Measurements from ENCODE around the gene LMX1A. TPM values are rescaled to one million over a fixed set of nuclear protein-coding genes. Genes with fewer than 3 reads are reported as not detected.

Gene LMX1A
- total and polyA plus RNA-seq, 4 donors, result 0.05 to 0.17 TPM; not detected in 2

DNA sequence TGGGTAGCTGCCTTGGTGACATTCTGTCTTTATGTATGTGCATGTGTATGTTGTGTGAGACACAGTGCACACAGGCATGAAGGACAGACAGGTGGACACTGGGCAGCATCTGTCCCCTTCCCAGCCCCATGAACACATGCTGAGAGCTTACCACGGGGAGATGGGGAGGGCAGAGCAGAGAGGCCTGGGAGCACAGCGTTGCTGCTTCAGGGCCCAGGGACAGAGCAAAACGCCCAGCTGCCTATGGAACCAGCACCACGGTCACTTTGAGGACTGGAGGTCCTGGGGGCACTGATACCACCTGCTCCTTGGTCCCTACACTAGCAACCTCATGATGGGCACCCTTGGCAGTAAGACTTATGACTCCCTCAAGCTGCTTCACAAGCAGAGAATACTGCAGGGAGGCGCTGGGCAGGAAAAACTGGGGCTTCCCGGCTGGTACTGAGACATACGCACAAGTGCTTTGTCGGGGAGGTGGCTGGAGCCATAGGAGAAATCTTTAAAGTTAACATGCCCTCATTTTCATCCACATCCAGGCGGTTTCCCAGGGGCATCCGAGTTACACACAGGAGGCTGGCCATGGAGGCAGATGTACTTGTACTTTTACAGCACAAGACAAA is 40.3 kb downstream of the LMX1A start (continued):
- TF ChIP-seq, protein P1, sequence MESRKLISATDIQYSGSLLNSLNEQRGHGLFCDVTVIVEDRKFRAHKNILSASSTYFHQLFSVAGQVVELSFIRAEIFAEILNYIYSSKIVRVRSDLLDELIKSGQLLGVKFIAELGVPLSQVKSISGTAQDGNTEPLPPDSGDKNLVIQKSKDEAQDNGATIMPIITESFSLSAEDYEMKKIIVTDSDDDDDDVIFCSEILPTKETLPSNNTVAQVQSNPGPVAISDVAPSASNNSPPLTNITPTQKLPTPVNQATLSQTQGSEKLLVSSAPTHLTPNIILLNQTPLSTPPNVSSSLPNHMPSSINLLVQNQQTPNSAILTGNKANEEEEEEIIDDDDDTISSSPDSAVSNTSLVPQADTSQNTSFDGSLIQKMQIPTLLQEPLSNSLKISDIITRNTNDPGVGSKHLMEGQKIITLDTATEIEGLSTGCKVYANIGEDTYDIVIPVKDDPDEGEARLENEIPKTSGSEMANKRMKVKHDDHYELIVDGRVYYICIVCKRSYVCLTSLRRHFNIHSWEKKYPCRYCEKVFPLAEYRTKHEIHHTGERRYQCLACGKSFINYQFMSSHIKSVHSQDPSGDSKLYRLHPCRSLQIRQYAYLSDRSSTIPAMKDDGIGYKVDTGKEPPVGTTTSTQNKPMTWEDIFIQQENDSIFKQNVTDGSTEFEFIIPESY (IDR thresholded peaks at IDR 0.05), result no peak
- no peak for TF ChIP-seq SP1 (IDR thresholded peaks at IDR 0.05)

DNA sequence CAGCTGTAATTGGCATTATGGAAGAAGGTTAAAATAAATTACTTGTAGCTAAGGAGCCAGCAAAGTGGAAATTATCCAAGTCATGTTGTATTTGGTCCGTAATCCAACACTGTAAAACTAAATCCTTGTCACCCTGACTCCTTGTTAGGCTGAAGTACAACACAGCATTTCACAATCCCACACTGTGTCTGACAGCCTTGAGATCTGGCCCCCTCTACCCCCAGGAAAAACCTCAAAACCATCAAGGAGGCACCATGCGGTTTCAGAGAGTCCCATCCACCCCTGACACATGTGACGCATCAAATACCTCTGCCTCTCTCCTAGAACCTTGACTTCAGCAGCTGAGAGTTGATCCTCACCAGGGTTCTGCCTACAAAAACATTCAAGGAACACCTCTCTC is 41.0 kb downstream of the LMX1A start:
- Histone ChIP-seq H3K36me3 (ENCODE audit: control insufficient read depth in 4 of 4, insufficient read depth in 3 of 4, low read depth in 1 of 4, low read length in 3 of 4) (no peaks in the 10 kb centered on the region), H3K9ac (ENCODE audit: low read depth in 1 of 2, low read length in 2 of 2) (no peak overlapping the region), H3K4me3 (ENCODE audit: low read depth in 1 of 3, low read length in 3 of 3) (no peak overlapping the region), H3K9me3 (ENCODE audit: control insufficient read depth in 4 of 4, low read length in 3 of 4) (no peaks in the 10 kb centered on the region), H3K27ac (ENCODE audit: low read depth in 1 of 2, low read length in 2 of 2) (no peak overlapping the region), H3K27me3 (ENCODE audit: control insufficient read depth in 4 of 4, insufficient read depth in 4 of 4, low read length in 3 of 4) (peaks cover 0 to 3% (median 0%) of the 10 kb centered on the region in 4 donors), H3K4me1 (ENCODE audit: control insufficient read depth in 4 of 4, insufficient read depth in 4 of 4, low read length in 3 of 4) (no peaks in the 10 kb centered on the region)
- DNase-seq (ENCODE audit: low spot score), result no peak
- 89% methylated on average over 3 of the region's 3 CpGs for WGBS
- no peak for TF ChIP-seq TAF1 (conservative IDR thresholded peaks at IDR 0.05)

DNA sequence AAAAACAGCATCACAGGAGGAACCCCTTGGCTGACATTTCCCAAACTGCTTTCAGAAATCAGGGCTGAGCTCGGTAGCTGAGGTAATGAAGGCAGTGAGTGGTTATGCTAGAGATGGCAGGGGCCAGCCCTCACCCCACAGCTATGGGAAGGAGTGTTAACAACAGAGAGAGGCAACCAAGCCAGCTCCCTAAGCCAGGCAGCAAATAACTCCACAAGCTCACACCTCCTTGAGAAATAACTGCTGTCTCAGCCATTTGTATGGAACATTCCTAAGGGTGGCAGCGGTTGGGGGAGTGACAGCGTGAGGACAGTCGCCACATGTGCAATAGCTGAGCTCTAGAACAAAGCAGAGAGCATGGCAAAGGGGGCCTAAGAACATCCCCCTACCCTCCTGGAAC is 42.6 kb downstream of the LMX1A start:
- 57% methylated on average over 4 of the region's 4 CpGs for WGBS

More for the DNA sequence above, 42.6 kb downstream of the LMX1A start:
- TF ChIP-seq ATF3 (IDR thresholded peaks at IDR 0.05) (no peak), EGR1 (IDR thresholded peaks at IDR 0.05; ENCODE audit: low read depth in 2 of 2) (no peak), RXRA (IDR thresholded peaks at IDR 0.05) (no peak), HNF4G (IDR thresholded peaks at IDR 0.05) (no peak), SP1 (IDR thresholded peaks at IDR 0.05) (no peak), MAX (IDR thresholded peaks at IDR 0.05) (no peak), FOXA1 (IDR thresholded peaks at IDR 0.05) (no peak), GABPA (IDR thresholded peaks at IDR 0.05 in 1 of 2, conservative IDR thresholded peaks at IDR 0.05 in 1 of 2) (no peak), NR2F2 (IDR thresholded peaks at IDR 0.05) (no peak), TAF1 (conservative IDR thresholded peaks at IDR 0.05) (no peak), YY1 (IDR thresholded peaks at IDR 0.05) (no peak), FOXA2 (IDR thresholded peaks at IDR 0.05) (no peak), RAD21 (IDR thresholded peaks at IDR 0.05) (no peak), CTCF (IDR thresholded peaks at IDR 0.05; ENCODE audit: low read depth, low read length, missing input control) (no peak), HNF4A (conservative IDR thresholded peaks at IDR 0.05) (no peak), JUND (IDR thresholded peaks at IDR 0.05) (no peak)
- TF ChIP-seq, protein P2, sequence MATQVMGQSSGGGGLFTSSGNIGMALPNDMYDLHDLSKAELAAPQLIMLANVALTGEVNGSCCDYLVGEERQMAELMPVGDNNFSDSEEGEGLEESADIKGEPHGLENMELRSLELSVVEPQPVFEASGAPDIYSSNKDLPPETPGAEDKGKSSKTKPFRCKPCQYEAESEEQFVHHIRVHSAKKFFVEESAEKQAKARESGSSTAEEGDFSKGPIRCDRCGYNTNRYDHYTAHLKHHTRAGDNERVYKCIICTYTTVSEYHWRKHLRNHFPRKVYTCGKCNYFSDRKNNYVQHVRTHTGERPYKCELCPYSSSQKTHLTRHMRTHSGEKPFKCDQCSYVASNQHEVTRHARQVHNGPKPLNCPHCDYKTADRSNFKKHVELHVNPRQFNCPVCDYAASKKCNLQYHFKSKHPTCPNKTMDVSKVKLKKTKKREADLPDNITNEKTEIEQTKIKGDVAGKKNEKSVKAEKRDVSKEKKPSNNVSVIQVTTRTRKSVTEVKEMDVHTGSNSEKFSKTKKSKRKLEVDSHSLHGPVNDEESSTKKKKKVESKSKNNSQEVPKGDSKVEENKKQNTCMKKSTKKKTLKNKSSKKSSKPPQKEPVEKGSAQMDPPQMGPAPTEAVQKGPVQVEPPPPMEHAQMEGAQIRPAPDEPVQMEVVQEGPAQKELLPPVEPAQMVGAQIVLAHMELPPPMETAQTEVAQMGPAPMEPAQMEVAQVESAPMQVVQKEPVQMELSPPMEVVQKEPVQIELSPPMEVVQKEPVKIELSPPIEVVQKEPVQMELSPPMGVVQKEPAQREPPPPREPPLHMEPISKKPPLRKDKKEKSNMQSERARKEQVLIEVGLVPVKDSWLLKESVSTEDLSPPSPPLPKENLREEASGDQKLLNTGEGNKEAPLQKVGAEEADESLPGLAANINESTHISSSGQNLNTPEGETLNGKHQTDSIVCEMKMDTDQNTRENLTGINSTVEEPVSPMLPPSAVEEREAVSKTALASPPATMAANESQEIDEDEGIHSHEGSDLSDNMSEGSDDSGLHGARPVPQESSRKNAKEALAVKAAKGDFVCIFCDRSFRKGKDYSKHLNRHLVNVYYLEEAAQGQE (IDR thresholded peaks at IDR 0.05), result no peak
- TF ChIP-seq, protein P1 (IDR thresholded peaks at IDR 0.05), result no peak
- H3K4me3 ChIP-seq (ENCODE audit: low read depth in 1 of 3, low read length in 3 of 3), result no peak overlapping the region
- no peaks in the 10 kb centered on the region for H3K4me1 ChIP-seq (ENCODE audit: control insufficient read depth in 4 of 4, insufficient read depth in 4 of 4, low read length in 3 of 4)
- H3K9ac ChIP-seq (ENCODE audit: low read depth in 1 of 2, low read length in 2 of 2), result no peak overlapping the region
- no peaks in the 10 kb centered on the region for H3K36me3 ChIP-seq (ENCODE audit: control insufficient read depth in 4 of 4, insufficient read depth in 3 of 4, low read depth in 1 of 4, low read length in 3 of 4)
- peaks cover 0 to 3% (median 0%) of the 10 kb centered on the region in 4 donors for H3K27me3 ChIP-seq (ENCODE audit: control insufficient read depth in 4 of 4, insufficient read depth in 4 of 4, low read length in 3 of 4)
- H3K27ac ChIP-seq (ENCODE audit: low read depth in 1 of 2, low read length in 2 of 2), result no peak overlapping the region
- no peaks in the 10 kb centered on the region for H3K9me3 ChIP-seq (ENCODE audit: control insufficient read depth in 4 of 4, low read length in 3 of 4)
- DNase-seq (ENCODE audit: low spot score), result no peak

Measured in liver (tissue), 9 donors.